GM12878 (cell line): ENCODE data around the gene GRIN2A. TPM values are rescaled to one million over a fixed set of nuclear protein-coding genes. Genes with fewer than 3 reads are reported as not detected.

Source experiments
- ATAC-seq: fragments of 200-7000 bp; cut with Tn5 transposase; 3 replicates; pipeline ENCODE4 v1.9.1; 2020; ENCODE audit warnings: mild to moderate bottlenecking, moderate library complexity
- BruUV-seq: library from RNA; stranded (reverse); fragments of 400-500 nt; replicated peaks from 2 replicates; lab custom pipeline; 2021; lab: Mats Ljungman, UMichigan
- CTCF ChIA-PET: fragments of 300-600 bp; sonication (Branson Sonifier 250); formaldehyde crosslinking; extraction: SDS; loops from one replicate; lab custom pipeline; 2021; ENCODE audit warnings: inconsistent platforms; lab: Yijun Ruan, JAX
- POLR2A ChIA-PET: fragments of 350-600 bp; formaldehyde crosslinking; extraction: SDS; loops from one replicate; lab custom pipeline; 2021; ENCODE audit warnings: inconsistent platforms; lab: Charles Lee
- RAD21 ChIA-PET: fragments of 300-600 bp; sonication (Branson Sonifier 250); formaldehyde crosslinking; loops from one replicate; lab custom pipeline; 2023; ENCODE audit warnings: antibody characterized with exemption; ENCODE audit not compliant: unreplicated experiment; lab: Charles Lee
- SMC1A ChIA-PET: fragments of 300-600 bp; sonication (Branson Sonifier 250); formaldehyde crosslinking; loops from one replicate; lab custom pipeline; 2023; ENCODE audit not compliant: unreplicated experiment, uncharacterized antibody; lab: Charles Lee
- DNase-seq: peaks from one replicate; pipeline ENCODE4 v3.0.0-alpha.2; 2011; ENCODE audit warnings: low read depth, low spot score
- FAIRE-seq: peaks from 3 replicates; lab custom pipeline; 2011; peaks lifted over from hg19 to GRCh38; lab: Jason Lieb, UNC
- H2AFZ ChIP-seq: 2 replicates; pipeline ENCODE4 v1.6.0; 2011; ENCODE audit warnings: low read depth, low read length, control low read depth; ENCODE audit not compliant: control insufficient read depth
- H3K27ac ChIP-seq: 2 replicates; pipeline ENCODE4 v1.5.1; 2011; ENCODE audit warnings: control low read depth; ENCODE audit not compliant: control insufficient read depth, insufficient read depth
- H3K27me3 ChIP-seq, 2 experiments: replicated peaks in 1 of 2; 2 replicates each; pipeline versions ENCODE4 v1.6.0 to v1.6.1; 2011; ENCODE audit warnings: low read length in 1 of 2; ENCODE audit not compliant: control insufficient read depth in 2 of 2, insufficient read depth in 2 of 2
- H3K36me3 ChIP-seq, 2 experiments: 2 replicates each; pipeline ENCODE4 v1.5.1; 2011; ENCODE audit warnings: low read length in 1 of 2; ENCODE audit not compliant: control insufficient read depth in 2 of 2, insufficient read depth in 2 of 2
- H3K4me1 ChIP-seq: 2 replicates; pipeline ENCODE4 v1.6.1; 2011; ENCODE audit warnings: mild to moderate bottlenecking, low read length, moderate library complexity, mixed read lengths; ENCODE audit not compliant: control insufficient read depth, insufficient read depth
- H3K4me2 ChIP-seq: 2 replicates; pipeline ENCODE4 v1.6.0; 2011; ENCODE audit warnings: control low read depth; ENCODE audit not compliant: control insufficient read depth, insufficient read depth
- H3K4me3 ChIP-seq: fragments of 200-600 bp; sonication (generic); 2 replicates; pipeline ENCODE4 v1.5.1; 2016
- H3K79me2 ChIP-seq: 2 replicates; pipeline ENCODE4 v1.6.0; 2011; ENCODE audit warnings: low read length; ENCODE audit not compliant: control insufficient read depth, insufficient read depth
- H3K9ac ChIP-seq: 2 replicates; pipeline ENCODE4 v1.8.0; 2011; ENCODE audit warnings: low read length, control low read depth, mixed read lengths; ENCODE audit not compliant: control insufficient read depth, insufficient read depth
- H3K9me3 ChIP-seq: replicated peaks from 3 replicates; pipeline ENCODE4 v1.5.1; 2011; ENCODE audit warnings: mild to moderate bottlenecking, low read length; ENCODE audit not compliant: control insufficient read depth, insufficient read depth
- H4K20me1 ChIP-seq: 2 replicates; pipeline ENCODE4 v1.6.0; 2011; ENCODE audit not compliant: control insufficient read depth, insufficient read depth
- CBFB ChIP-seq: IDR thresholded peaks from 2 replicates; pipeline ENCODE4 v1.6.1; 2016; ENCODE audit warnings: antibody characterized with exemption, low read depth
- CEBPB ChIP-seq, 2 experiments: fragments of 150-350 bp in 1 of 2; IDR thresholded peaks; 2 replicates each; pipeline ENCODE4 v1.6.1; 2012 to 2014; ENCODE audit warnings: low read depth in 2 of 2, low read length in 2 of 2, borderline replicate concordance in 1 of 2, inconsistent platforms in 1 of 2
- whole genome bisulfite sequencing: methylation state at CpG from one replicate; pipeline ENCODE4 v1.1.6; 2016; ENCODE audit warnings: low lambda C conversion rate; ENCODE audit not compliant: insufficient replicate concordance, insufficient coverage; ENCODE audit errors: missing lambda C conversion rate; 5-methylcytosine and 5-hydroxymethylcytosine counted together
- in situ Hi-C: fragments of 300-500 bp; cut with MboI; formaldehyde crosslinking; loops from 9 replicates; pipeline ENCODE4 v1.14.3; 2018; ENCODE audit warnings: mixed read lengths
- intact Hi-C: fragments of 100-400 bp; cut with micrococcal nuclease; formaldehyde crosslinking; loops from one replicate; pipeline ENCODE4 v1.14.2; 2022; ENCODE audit not compliant: unreplicated experiment
- polyA plus RNA-seq, 11 experiments: library from polyadenylated mRNA; depleted of rRNA in 4 of 11; unstranded in 6 of 11; stranded (reverse) in 5 of 11; fragments of >200 nt; fragmentation: Nextera tagmentation in 4 of 11; fragmentation: Illumina TruSeq in 1 of 11; extraction: Ambion mirVana in 4 of 11; extraction: Trizol in 1 of 11; gene quantifications; 1 replicate in 1 of 11; 2 replicates in 10 of 11; pipeline versions ENCODE4 v1.2.1 to v1.2.3, GENCODE V29; 2011 to 2016; ENCODE audit warnings: inconsistent platforms in 2 of 11, missing spikeins in 2 of 11, low read depth in 1 of 11
- total RNA-seq, 4 experiments: library from RNA; depleted of rRNA in 3 of 4; stranded (reverse); fragments of >200 nt in 3 of 4; fragmentation: Illumina TruSeq in 1 of 4; extraction: Trizol in 1 of 4; gene quantifications; 2 replicates each; pipeline versions ENCODE4 v1.2.1 to v1.2.3, GENCODE V29; 2013 to 2021

Gene GRIN2A
- total and polyA plus RNA-seq, 10 of the 15 experiments (the other 5 are each of a cell fraction or from before 2014, with no cell fraction given): 2.4 to 13.3 (median 7.3) TPM

GRCh38 chr16:9761870-9762269, 420.4 kb downstream of the GRIN2A start:
- H3K4me3 ChIP-seq: no peak overlapping the region
- CTCF ChIA-PET: no interaction called here
- BruUV-seq: no TSS peak
- no peaks in the 10 kb centered on the region for H3K79me2 ChIP-seq
- no peak for ATAC-seq
- no peaks in the 10 kb centered on the region; a peak in 1 of 4 replicates for H3K36me3 ChIP-seq
- TF ChIP-seq CEBPB (IDR thresholded peaks at IDR 0.05; ENCODE audit: borderline replicate concordance in 1 of 2, low read depth in 2 of 2, low read length in 2 of 2): no peak
- TF ChIP-seq, all 136 proteins: peak for 0
- no peak overlapping the region for H2AFZ ChIP-seq
- no peak overlapping the region for H3K27ac ChIP-seq
- H3K9ac ChIP-seq: no peak overlapping the region
- H3K9me3 ChIP-seq: no peaks in the 10 kb centered on the region
- no peak for FAIRE-seq
- in situ Hi-C loops (no loop called here), intact Hi-C loops (no loop called here)
- WGBS: 34% methylated on average over 6 of the region's 6 CpGs
- no peaks in the 10 kb centered on the region for H3K4me1 ChIP-seq
- POLR2A ChIA-PET: no interaction called here
- H3K27me3 ChIP-seq: no peaks in the 10 kb centered on the region
- RAD21 ChIA-PET: no interaction called here
- no peak for DNase-seq
- no peak overlapping the region for H3K4me2 ChIP-seq
- H4K20me1 ChIP-seq: no peaks in the 10 kb centered on the region
- SMC1A ChIA-PET: no interaction called here

GRCh38 chr16:9757687-9758086, 424.5 kb downstream of the GRIN2A start:
- BruUV-seq: no TSS peak

More at GRCh38 chr16:9757687-9758086, 424.5 kb downstream of the GRIN2A start:
- H3K27me3 ChIP-seq: no peaks in the 10 kb centered on the region
- H3K36me3 ChIP-seq: no peaks in the 10 kb centered on the region
- no peaks in the 10 kb centered on the region for H4K20me1 ChIP-seq
- in situ Hi-C loops (no loop called here), intact Hi-C loops (no loop called here)
- no peak for DNase-seq
- no peaks in the 10 kb centered on the region for H3K4me1 ChIP-seq
- WGBS: 3% methylated on average over 4 of the region's 4 CpGs
- no peak overlapping the region for H3K4me3 ChIP-seq
- no peaks in the 10 kb centered on the region for H3K9me3 ChIP-seq
- H3K27ac ChIP-seq: no peak overlapping the region
- no peak for ATAC-seq
- ChIA-PET POLR2A (interaction anchor here (0.7 kb wide), 1 partner anchor 785 kb away, joined by 3 read pairs; no protein-coding TSS in a partner anchor), CTCF (no interaction called here), RAD21 (no interaction called here), SMC1A (interaction anchor here (1.4 kb wide), 1 partner anchor 10 kb away, joined by 5 read pairs; no protein-coding TSS in a partner anchor)
- FAIRE-seq: no peak
- H3K9ac ChIP-seq: no peak overlapping the region
- H3K4me2 ChIP-seq: no peak overlapping the region
- no peak overlapping the region for H2AFZ ChIP-seq
- no peaks in the 10 kb centered on the region for H3K79me2 ChIP-seq
- no peak for TF ChIP-seq CBFB
